T1000 (cell line): ENCODE data around the gene BTBD8.

Source experiments
- DNase-seq: peaks from one replicate; lab custom pipeline; 2025; ENCODE audit warnings: mixed read lengths; lab: John Stamatoyannopoulos, UW

The BTBD8 gene

DNA sequence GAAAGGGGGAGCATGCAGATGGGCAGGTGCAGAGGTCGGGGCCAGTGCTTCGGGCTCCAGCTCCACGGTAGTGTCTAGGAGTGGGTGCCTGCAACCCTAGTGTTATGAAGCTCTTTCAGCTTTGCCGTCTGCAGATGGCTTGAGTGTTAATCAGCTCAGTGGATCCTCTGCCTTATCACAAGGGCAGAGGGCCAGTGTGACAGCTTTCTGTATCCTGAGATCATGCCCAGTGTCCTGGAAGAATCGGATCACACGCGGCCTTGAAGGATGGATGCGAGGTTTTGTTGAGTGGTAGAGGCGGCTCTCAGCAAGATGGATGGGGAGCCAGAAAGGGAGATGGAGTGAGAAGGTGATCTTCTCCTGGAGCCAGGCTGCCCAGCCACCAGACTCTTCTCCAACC, 112.1 kb downstream of the BTBD8 start:
- DNase-seq: no peak

DNA sequence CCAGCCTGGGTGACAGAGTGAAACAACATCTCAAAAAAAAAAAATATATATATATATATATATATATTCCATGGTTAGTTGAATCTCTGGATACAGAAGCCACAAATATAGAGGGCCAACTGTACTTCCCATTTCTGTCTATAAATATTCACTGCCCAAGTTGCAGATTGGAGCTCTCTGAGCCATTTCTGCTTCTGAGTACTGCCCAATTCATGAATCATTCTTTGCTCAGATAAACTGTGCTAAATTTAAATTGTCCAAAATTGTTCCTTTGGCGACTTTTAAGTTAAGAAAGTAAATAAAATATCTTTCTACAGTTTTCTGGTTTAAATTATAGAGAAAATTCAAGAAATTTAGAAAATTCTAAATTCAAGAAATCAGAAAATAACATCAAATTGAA, 114.4 kb downstream of the BTBD8 start:
- DNase-seq: no peak

GRCh38 chr1:92201973-92202372, 121.8 kb downstream of the BTBD8 start:
- no peak for DNase-seq

- no peak for DNase-seq
These were observed 123.0 kb downstream of the BTBD8 start for GRCh38 chr1:92203105-92203504.

- no peak for DNase-seq
These were observed 130.6 kb downstream of the BTBD8 start for GRCh38 chr1:92210701-92211100.

- no peak for DNase-seq
These were observed 131.0 kb downstream of the BTBD8 start for GRCh38 chr1:92211166-92211565.

DNA sequence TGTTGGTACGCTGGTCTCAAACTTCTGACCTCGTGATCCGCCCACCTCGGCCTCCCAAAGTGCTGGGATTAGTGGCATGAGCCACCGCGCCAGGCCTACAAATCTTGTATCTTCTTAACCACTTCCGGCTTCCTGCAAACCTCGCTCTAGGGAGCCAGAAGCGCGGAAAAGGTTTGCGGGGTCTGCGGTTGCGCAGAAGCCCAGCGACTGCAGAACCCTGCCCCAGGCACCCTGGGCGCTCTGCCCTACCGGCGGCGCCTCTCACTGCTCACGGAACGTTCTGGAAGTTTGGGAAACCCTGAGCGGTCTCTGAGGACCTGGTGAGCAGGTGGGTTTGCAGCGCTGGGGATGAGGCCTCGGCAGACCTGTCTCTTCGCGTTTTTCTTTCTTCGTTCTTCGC, 137.6 kb downstream of the BTBD8 start, which contains the start of gene C1orf146:
Gene C1orf146, plus strand, starts transcription at position 195 of the 400 bp plus-strand sequence. CDS start 13,506 bp downstream, outside the sequence.
- no peak for DNase-seq

- DNase-seq: no peak
These were observed 138.4 kb downstream of the BTBD8 start for GRCh38 chr1:92218559-92218958.

GRCh38 chr1:92219028-92219427, 138.9 kb downstream of the BTBD8 start:
- no peak for DNase-seq

DNA sequence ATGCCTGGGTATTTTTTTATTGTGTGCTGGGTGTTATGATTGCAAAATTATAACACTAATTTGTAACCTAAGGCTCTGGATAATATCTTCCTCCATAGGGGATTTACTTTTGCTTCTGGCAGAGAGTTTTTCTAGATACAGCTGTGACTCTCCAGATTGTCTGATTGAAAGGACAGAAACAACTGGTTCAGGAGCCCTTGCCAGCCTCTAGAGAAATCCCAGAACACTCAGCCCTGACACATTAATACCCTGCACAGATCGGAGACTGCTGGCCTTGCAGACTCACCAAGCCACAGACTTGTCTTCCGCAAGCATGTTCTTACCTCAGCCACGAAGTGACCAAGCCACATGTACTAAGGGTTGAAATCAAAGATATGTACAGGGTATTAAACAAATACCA, 148.3 kb downstream of the BTBD8 start:
- no peak for DNase-seq

GRCh38 chr1:92230736-92231135, 150.6 kb downstream of the BTBD8 start:
- DNase-seq: no peak
